GM12801 (cell line): ENCODE results near the gene PTPRE.

Source experiments
- CTCF ChIP-seq: IDR thresholded peaks from one replicate; pipeline ENCODE4 v1.5.1; 2011; ENCODE audit warnings: control low read depth; ENCODE audit not compliant: insufficient read length; ENCODE audit errors: extremely low read depth

The PTPRE gene

GRCh38 chr10:128009372-128010126 lies 102.6 kb downstream of the PTPRE start:
- no peak for TF ChIP-seq CTCF

GRCh38 chr10:128011059-128011979 lies 104.4 kb downstream of the PTPRE start:
- peak; percentile 44 for TF ChIP-seq CTCF

GRCh38 chr10:128013626-128014025 lies 106.7 kb downstream of the PTPRE start:
- no peak for TF ChIP-seq CTCF

- TF ChIP-seq CTCF: no peak
Observed at GRCh38 chr10:128014236-128014635, 107.3 kb downstream of the PTPRE start.

GRCh38 chr10:128016423-128017060 lies 109.6 kb downstream of the PTPRE start:
- no peak for TF ChIP-seq CTCF

- TF ChIP-seq CTCF: no peak
Observed at GRCh38 chr10:128017822-128018221, 110.9 kb downstream of the PTPRE start.

- no peak for TF ChIP-seq CTCF
Observed at GRCh38 chr10:128018236-128018635, 111.3 kb downstream of the PTPRE start.
